Transverse colon (tissue), 3 donors: Measurements from ENCODE around the gene PRTG.

Experiments
- CTCF ChIP-seq, 5 experiments: fragments of 200-600 bp in 3 of 5; fragments of 450-650 bp in 2 of 5; sonication (generic) in 3 of 5; IDR thresholded peaks; 1 replicate in 2 of 5; 2 replicates in 3 of 5; pipeline ENCODE4 v1.5.1; 2016 to 2017; ENCODE audit warnings: antibody characterized with exemption in 5 of 5, inconsistent platforms in 3 of 5, mild to moderate bottlenecking in 2 of 5, moderate library complexity in 1 of 5
- POLR2A ChIP-seq: fragments of 450-650 bp; IDR thresholded peaks from one replicate; pipeline ENCODE4 v1.6.1; 2016; ENCODE audit warnings: antibody characterized with exemption, mild to moderate bottlenecking, moderate library complexity

GRCh38 chr15:55632434-55632833 lies 110.5 kb downstream of the PRTG start:
- TF ChIP-seq CTCF (IDR thresholded peaks at IDR 0.05) (no peak), POLR2A (no peak)
